ENCODE results near the gene COX20.

GRCh38 chr1:244837597-244838258, 2.3 kb downstream of the COX20 start:
- TF ChIP-seq CTCF (IDR thresholded peaks at IDR 0.05; ENCODE audit: low read depth, low read length, poor library complexity, severe bottlenecking): no peak
- TF ChIP-seq EZH2phosphoT487 (IDR thresholded peaks at IDR 0.05; ENCODE audit: borderline replicate concordance, low read length): no peak
